Neural progenitor cell (in vitro differentiated cells): ENCODE results near the gene LSMEM2. TPM values are rescaled to one million over a fixed set of nuclear protein-coding genes. Genes with fewer than 3 reads are reported as not detected.

Experiments used
- DNase-seq: peaks from one replicate; pipeline ENCODE4 v3.0.0-alpha.2; 2016; ENCODE audit warnings: low spot score
- H2AFZ ChIP-seq: fragments of 200-600 bp; sonication (generic); replicated peaks from 2 replicates; pipeline ENCODE4 v1.6.1; 2016; ENCODE audit warnings: antibody characterized with exemption
- H3F3A ChIP-seq: fragments of 200-600 bp; sonication (generic); 2 replicates; pipeline ENCODE4 v1.6.1; 2016; ENCODE audit warnings: antibody characterized with exemption, low read depth
- H3K27ac ChIP-seq: fragments of 200-600 bp; sonication (generic); 2 replicates; pipeline ENCODE4 v1.5.1; 2016; ENCODE audit warnings: mild to moderate bottlenecking
- H3K27me3 ChIP-seq: fragments of 200-600 bp; sonication (generic); 2 replicates; pipeline ENCODE4 v1.6.1; 2016; ENCODE audit warnings: mild to moderate bottlenecking, moderate library complexity
- H3K36me3 ChIP-seq: fragments of 200-600 bp; sonication (generic); 2 replicates; pipeline ENCODE4 v1.5.1; 2016
- H3K4me1 ChIP-seq: fragments of 200-600 bp; sonication (generic); 2 replicates; pipeline ENCODE4 v1.6.1; 2016; ENCODE audit warnings: mixed run types
- H3K4me2 ChIP-seq: fragments of 200-600 bp; sonication (generic); 2 replicates; pipeline ENCODE4 v1.6.1; 2016
- H3K4me3 ChIP-seq: fragments of 200-600 bp; sonication (generic); 2 replicates; pipeline ENCODE4 v1.5.1; 2016
- H3K79me2 ChIP-seq: fragments of 200-600 bp; sonication (generic); 2 replicates; pipeline ENCODE4 v1.6.1; 2016; ENCODE audit warnings: low read depth
- H3K9ac ChIP-seq: fragments of 200-600 bp; sonication (generic); 2 replicates; pipeline ENCODE4 v1.6.1; 2016
- H3K9me3 ChIP-seq: fragments of 200-600 bp; sonication (generic); 2 replicates; pipeline ENCODE4 v1.5.1; 2016; ENCODE audit warnings: low read depth
- H4K20me1 ChIP-seq: fragments of 200-600 bp; sonication (generic); 2 replicates; pipeline ENCODE4 v1.6.1; 2016; ENCODE audit warnings: low read depth
- H3K27ac Mint-ChIP-seq: 3 replicates; pipeline ENCODE4 v1.8.0; 2021; ENCODE audit warnings: mixed read lengths
- H3K27me3 Mint-ChIP-seq: 2 replicates; pipeline ENCODE4 v1.8.0; 2022; ENCODE audit warnings: low read depth, mild to moderate bottlenecking, inconsistent platforms, moderate library complexity, mixed read lengths; ENCODE audit not compliant: insufficient read depth
- H3K36me3 Mint-ChIP-seq: 3 replicates; pipeline ENCODE4 v1.8.0; 2021; ENCODE audit warnings: mixed read lengths
- H3K4me1 Mint-ChIP-seq: 3 replicates; pipeline ENCODE4 v1.8.0; 2021; ENCODE audit warnings: mixed read lengths
- H3K4me3 Mint-ChIP-seq: 3 replicates; pipeline ENCODE4 v1.8.0; 2021; ENCODE audit warnings: mild to moderate bottlenecking, moderate library complexity, mixed read lengths
- H3K9me3 Mint-ChIP-seq: 3 replicates; pipeline ENCODE4 v1.8.0; 2020; ENCODE audit warnings: mixed read lengths
- CTCF ChIP-seq: fragments of 200-600 bp; sonication (generic); IDR thresholded peaks from 2 replicates; pipeline ENCODE4 v1.5.1; 2017; ENCODE audit warnings: antibody characterized with exemption, mild to moderate bottlenecking
- EZH2 ChIP-seq: fragments of 200-600 bp; sonication (generic); IDR thresholded peaks from 2 replicates; pipeline ENCODE4 v1.6.1; 2017; ENCODE audit warnings: antibody characterized with exemption, mild to moderate bottlenecking, moderate library complexity
- EZH2phosphoT487 ChIP-seq: fragments of 200-600 bp; sonication (generic); IDR thresholded peaks from 2 replicates; pipeline ENCODE4 v1.6.1; 2017; ENCODE audit warnings: antibody characterized with exemption
- total RNA-seq: library from RNA; depleted of rRNA; stranded (reverse); fragments of >200 nt; gene quantifications from 2 replicates; pipeline ENCODE4 v1.2.3, GENCODE V29; 2015; ENCODE audit warnings: low replicate concordance

The LSMEM2 gene
- total RNA-seq, 1 donor from 2014 or later, result not detected

- H3K27me3 ChIP-seq, result no peaks in the 10 kb centered on the region
- no peaks in the 10 kb centered on the region for H3K9me3 ChIP-seq
- Mint-ChIP-seq H3K36me3 (peaks cover 12% of the 10 kb centered on the region), H3K9me3 (no peaks in the 10 kb centered on the region), H3K27ac (peak overlapping the region; percentile 91), H3K4me1 (peaks cover 68% of the 10 kb centered on the region), H3K27me3 (peaks cover 7% of the 10 kb centered on the region), H3K4me3 (peak overlapping the region; percentile 69)
- peaks cover 53% of the 10 kb centered on the region for H3K4me1 ChIP-seq
- H4K20me1 ChIP-seq, result peaks cover 79% of the 10 kb centered on the region
- H3K27ac ChIP-seq, result peak overlapping the region; percentile 92
- peak; percentile 32 for DNase-seq
- peak overlapping the region; percentile 2 for H3K4me3 ChIP-seq
- H3K79me2 ChIP-seq, result peaks cover 100% of the 10 kb centered on the region
- no peak overlapping the region for H2AFZ ChIP-seq
- no peak overlapping the region for H3K9ac ChIP-seq
- H3F3A ChIP-seq, result peaks cover 36% of the 10 kb centered on the region
- H3K36me3 ChIP-seq, result no peaks in the 10 kb centered on the region
- no peak for TF ChIP-seq EZH2phosphoT487
- peak overlapping the region; percentile 48 for H3K4me2 ChIP-seq
Measured at GRCh38 chr3:50245251-50245745, 33.6 kb upstream of the LSMEM2 start.

GRCh38 chr3:50245831-50246516 lies 32.9 kb upstream of the LSMEM2 start:
- Histone ChIP-seq H4K20me1 (peaks cover 80% of the 10 kb centered on the region), H3K9ac (no peak overlapping the region), H3F3A (peaks cover 29% of the 10 kb centered on the region), H3K9me3 (no peaks in the 10 kb centered on the region), H3K36me3 (no peaks in the 10 kb centered on the region), H3K4me3 (peak overlapping the region; percentile 2), H3K27ac (peak overlapping the region; percentile 92), H3K27me3 (no peaks in the 10 kb centered on the region), H3K79me2 (peaks cover 100% of the 10 kb centered on the region), H2AFZ (no peak overlapping the region), H3K4me2 (peak overlapping the region; percentile 48), H3K4me1 (peaks cover 46% of the 10 kb centered on the region)
- peaks cover 13% of the 10 kb centered on the region for H3K36me3 Mint-ChIP-seq
- TF ChIP-seq CTCF (peak; percentile 99), EZH2 (no peak)
- H3K27me3 Mint-ChIP-seq, result peaks cover 7% of the 10 kb centered on the region
- no peaks in the 10 kb centered on the region for H3K9me3 Mint-ChIP-seq
- peak overlapping the region; percentile 50 for H3K4me3 Mint-ChIP-seq
- DNase-seq, result peak; percentile 96
- peaks cover 66% of the 10 kb centered on the region for H3K4me1 Mint-ChIP-seq
- peak overlapping the region; percentile 91 for H3K27ac Mint-ChIP-seq

GRCh38 chr3:50246517-50246954 lies 32.4 kb upstream of the LSMEM2 start:
- Histone ChIP-seq H3K36me3 (no peaks in the 10 kb centered on the region), H3K9me3 (no peaks in the 10 kb centered on the region), H4K20me1 (peaks cover 82% of the 10 kb centered on the region), H3K9ac (no peak overlapping the region), H3K4me2 (peak overlapping the region; percentile 48), H3K27ac (peak overlapping the region; percentile 57), H2AFZ (no peak overlapping the region), H3K79me2 (peaks cover 100% of the 10 kb centered on the region), H3K4me1 (peaks cover 42% of the 10 kb centered on the region), H3F3A (peaks cover 25% of the 10 kb centered on the region), H3K27me3 (no peaks in the 10 kb centered on the region), H3K4me3 (no peak overlapping the region)
- peak overlapping the region; percentile 91 for H3K27ac Mint-ChIP-seq
- H3K36me3 Mint-ChIP-seq, result peaks cover 15% of the 10 kb centered on the region
- DNase-seq, result peak; percentile 47
- no peaks in the 10 kb centered on the region for H3K9me3 Mint-ChIP-seq
- H3K27me3 Mint-ChIP-seq, result peaks cover 5% of the 10 kb centered on the region
- TF ChIP-seq CTCF (no peak), EZH2phosphoT487 (no peak), EZH2 (no peak)
- peaks cover 65% of the 10 kb centered on the region for H3K4me1 Mint-ChIP-seq
- peak overlapping the region; percentile 60 for H3K4me3 Mint-ChIP-seq

GRCh38 chr3:50248387-50248786 lies 30.5 kb upstream of the LSMEM2 start:
- Mint-ChIP-seq H3K36me3 (peaks cover 14% of the 10 kb centered on the region), H3K27me3 (peaks cover 5% of the 10 kb centered on the region), H3K4me1 (peaks cover 54% of the 10 kb centered on the region), H3K27ac (peak overlapping the region; percentile 91), H3K9me3 (no peaks in the 10 kb centered on the region), H3K4me3 (peak overlapping the region; percentile 64)
- no peak overlapping the region for H3K9ac ChIP-seq
- H2AFZ ChIP-seq, result no peak overlapping the region
- no peak overlapping the region for H3K4me2 ChIP-seq
- H3K4me3 ChIP-seq, result no peak overlapping the region
- peaks cover 99% of the 10 kb centered on the region for H3K79me2 ChIP-seq
- H3K9me3 ChIP-seq, result no peaks in the 10 kb centered on the region
- H3K27ac ChIP-seq, result no peak overlapping the region
- no peak for TF ChIP-seq EZH2phosphoT487
- TF ChIP-seq EZH2, result no peak
- TF ChIP-seq CTCF, result no peak
- H4K20me1 ChIP-seq, result peaks cover 88% of the 10 kb centered on the region
- H3K36me3 ChIP-seq, result no peaks in the 10 kb centered on the region
- H3F3A ChIP-seq, result peaks cover 23% of the 10 kb centered on the region
- no peak for DNase-seq
- peaks cover 24% of the 10 kb centered on the region for H3K4me1 ChIP-seq
- H3K27me3 ChIP-seq, result no peaks in the 10 kb centered on the region
